ENCODE results near the gene DEPDC1B. TPM values are rescaled to one million over a fixed set of nuclear protein-coding genes. Genes with fewer than 3 reads are reported as not detected.
"Not testable (repeated sequence)": the region's sequence is repeated elsewhere in the genome, so short reads cannot be mapped to it uniquely, and the experiment has no call there.

Gene DEPDC1B
- total RNA-seq, 4 donors from 2014 or later = 8.2 TPM; not detected in 3

GRCh38 chr5:60568646-60569045 lies 131.3 kb downstream of the DEPDC1B start:
- intact Hi-C loops (cut with DNase I; ENCODE audit: low total_unique reads) = no loop called here
- Histone ChIP-seq H3K27ac (no peak overlapping the region), H3K4me1 (no peaks in the 10 kb centered on the region), H3K27me3 (no peaks in the 10 kb centered on the region), H3K36me3 (no peaks in the 10 kb centered on the region), H3K4me3 (no peak overlapping the region), H3K9me3 (no peaks in the 10 kb centered on the region)
- no peak for DNase-seq
- no peak for TF ChIP-seq POLR2A (IDR thresholded peaks at IDR 0.05)
- TF ChIP-seq, protein P1, sequence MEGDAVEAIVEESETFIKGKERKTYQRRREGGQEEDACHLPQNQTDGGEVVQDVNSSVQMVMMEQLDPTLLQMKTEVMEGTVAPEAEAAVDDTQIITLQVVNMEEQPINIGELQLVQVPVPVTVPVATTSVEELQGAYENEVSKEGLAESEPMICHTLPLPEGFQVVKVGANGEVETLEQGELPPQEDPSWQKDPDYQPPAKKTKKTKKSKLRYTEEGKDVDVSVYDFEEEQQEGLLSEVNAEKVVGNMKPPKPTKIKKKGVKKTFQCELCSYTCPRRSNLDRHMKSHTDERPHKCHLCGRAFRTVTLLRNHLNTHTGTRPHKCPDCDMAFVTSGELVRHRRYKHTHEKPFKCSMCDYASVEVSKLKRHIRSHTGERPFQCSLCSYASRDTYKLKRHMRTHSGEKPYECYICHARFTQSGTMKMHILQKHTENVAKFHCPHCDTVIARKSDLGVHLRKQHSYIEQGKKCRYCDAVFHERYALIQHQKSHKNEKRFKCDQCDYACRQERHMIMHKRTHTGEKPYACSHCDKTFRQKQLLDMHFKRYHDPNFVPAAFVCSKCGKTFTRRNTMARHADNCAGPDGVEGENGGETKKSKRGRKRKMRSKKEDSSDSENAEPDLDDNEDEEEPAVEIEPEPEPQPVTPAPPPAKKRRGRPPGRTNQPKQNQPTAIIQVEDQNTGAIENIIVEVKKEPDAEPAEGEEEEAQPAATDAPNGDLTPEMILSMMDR (IDR thresholded peaks at IDR 0.05) = no peak

- TF ChIP-seq, protein P1 (IDR thresholded peaks at IDR 0.05) = no peak
- no peak for TF ChIP-seq POLR2A (IDR thresholded peaks at IDR 0.05)
- no peak for DNase-seq
- Histone ChIP-seq H3K9me3 (no peaks in the 10 kb centered on the region), H3K36me3 (no peaks in the 10 kb centered on the region), H3K4me3 (no peak overlapping the region), H3K4me1 (no peaks in the 10 kb centered on the region), H3K27ac (no peak overlapping the region), H3K27me3 (no peaks in the 10 kb centered on the region)
- intact Hi-C loops (cut with DNase I; ENCODE audit: low total_unique reads) = no loop called here
Observed at GRCh38 chr5:60563696-60564324, 136.2 kb downstream of the DEPDC1B start.

GRCh38 chr5:60553291-60553690 lies 146.7 kb downstream of the DEPDC1B start:
- H3K27me3 ChIP-seq; H3K4me1 ChIP-seq; H3K27ac ChIP-seq; H3K36me3 ChIP-seq; H3K4me3 ChIP-seq; intact Hi-C loops (cut with DNase I; ENCODE audit: low total_unique reads); H3K9me3 ChIP-seq; DNase-seq: not testable (repeated sequence)

- Histone ChIP-seq H3K9me3 (no peaks in the 10 kb centered on the region), H3K27me3 (no peaks in the 10 kb centered on the region), H3K27ac (no peak overlapping the region), H3K36me3 (no peaks in the 10 kb centered on the region), H3K4me1 (no peaks in the 10 kb centered on the region), H3K4me3 (no peak overlapping the region)
- DNase-seq = no peak
- TF ChIP-seq, protein P1 (IDR thresholded peaks at IDR 0.05) = no peak
- TF ChIP-seq POLR2A (IDR thresholded peaks at IDR 0.05) = no peak
- intact Hi-C loops (cut with DNase I; ENCODE audit: low total_unique reads) = no loop called here
Observed at GRCh38 chr5:60551829-60552228, 148.1 kb downstream of the DEPDC1B start.

- Histone ChIP-seq H3K9me3 (no peaks in the 10 kb centered on the region), H3K4me3 (no peak overlapping the region), H3K27me3 (no peaks in the 10 kb centered on the region), H3K36me3 (no peaks in the 10 kb centered on the region), H3K27ac (no peak overlapping the region), H3K4me1 (no peaks in the 10 kb centered on the region)
- no peak for DNase-seq
- TF ChIP-seq, protein P1 (IDR thresholded peaks at IDR 0.05) = no peak
- TF ChIP-seq POLR2A (IDR thresholded peaks at IDR 0.05) = no peak
- intact Hi-C loops (cut with DNase I; ENCODE audit: low total_unique reads) = no loop called here
Observed at GRCh38 chr5:60551250-60551649, 148.7 kb downstream of the DEPDC1B start.

- intact Hi-C loops (cut with DNase I; ENCODE audit: low total_unique reads) = no loop called here
Observed at GRCh38 chr5:60550311-60550710, 149.7 kb downstream of the DEPDC1B start.

More at GRCh38 chr5:60550311-60550710, 149.7 kb downstream of the DEPDC1B start:
- Histone ChIP-seq H3K4me3 (no peak overlapping the region), H3K4me1 (no peaks in the 10 kb centered on the region), H3K27ac (no peak overlapping the region), H3K9me3 (no peaks in the 10 kb centered on the region), H3K36me3 (no peaks in the 10 kb centered on the region), H3K27me3 (no peaks in the 10 kb centered on the region)
- TF ChIP-seq, protein P1 (IDR thresholded peaks at IDR 0.05) = no peak
- TF ChIP-seq POLR2A (IDR thresholded peaks at IDR 0.05) = no peak
- no peak for DNase-seq

All from uterus (tissue), 4 donors.